ES-I3 (cell line): ENCODE measurements around the gene GPR137B.
"Not testable (repeated sequence)": the region's sequence is repeated elsewhere in the genome, so short reads cannot be mapped to it uniquely, and the experiment has no call there.

ENCODE experiments used
- H3K36me3 ChIP-seq: 2 replicates; pipeline ENCODE4 v1.6.1; 2013; ENCODE audit warnings: mild to moderate bottlenecking, low read length, control low read depth, moderate library complexity; ENCODE audit not compliant: insufficient read depth
- H3K4me1 ChIP-seq: 2 replicates; pipeline ENCODE4 v1.6.1; 2013; ENCODE audit warnings: mild to moderate bottlenecking, control low read depth, low read length; ENCODE audit not compliant: insufficient read depth
- H3K9ac ChIP-seq: 2 replicates; pipeline ENCODE4 v1.6.1; 2013; ENCODE audit warnings: low read depth, mild to moderate bottlenecking, low read length, moderate library complexity
- H3K9me3 ChIP-seq: 2 replicates; pipeline ENCODE4 v1.6.1; 2013; ENCODE audit warnings: mild to moderate bottlenecking, low read length, moderate library complexity; ENCODE audit not compliant: control insufficient read depth, insufficient read depth

Gene GPR137B

DNA sequence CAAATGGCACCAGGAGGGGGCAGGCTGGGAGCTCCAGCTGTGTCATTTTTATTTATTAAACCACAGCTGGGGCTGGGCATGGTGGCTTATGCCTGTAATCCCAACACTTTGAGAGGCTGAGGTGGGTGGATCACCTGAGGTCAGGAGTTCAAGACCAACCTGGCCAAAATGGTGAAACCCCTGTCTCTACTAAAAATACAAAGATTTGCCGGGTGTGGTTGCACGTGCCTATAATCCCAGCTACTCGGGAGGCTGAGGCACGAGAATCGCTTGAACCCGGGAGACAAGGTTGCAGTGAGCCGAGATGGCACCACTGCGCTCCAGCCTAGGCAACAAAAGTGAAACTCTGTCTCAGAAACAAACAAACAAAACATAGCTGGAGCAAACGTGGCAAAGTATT, 15.7 kb downstream of the GPR137B start:
- not testable (repeated sequence) for H3K4me1 ChIP-seq, H3K9ac ChIP-seq, H3K36me3 ChIP-seq, H3K9me3 ChIP-seq

DNA sequence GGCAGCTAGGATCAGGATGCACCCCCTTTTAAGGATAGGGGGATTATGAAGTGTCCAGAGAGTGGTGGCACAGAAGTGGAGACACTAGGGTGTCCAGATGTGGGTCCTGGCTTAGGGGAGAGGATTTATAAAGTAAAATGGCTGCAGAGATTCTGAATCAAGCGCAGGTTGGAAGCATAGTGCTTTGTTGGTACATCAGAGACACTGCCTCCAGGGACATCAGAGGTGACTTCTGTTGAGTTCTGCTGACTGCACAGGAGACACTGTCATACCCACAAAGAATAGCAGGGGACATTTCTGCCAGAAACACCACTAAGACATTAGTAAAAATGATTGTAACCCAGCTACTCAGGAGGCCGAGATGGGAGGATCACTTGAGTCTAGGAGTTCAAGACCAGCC, 16.4 kb downstream of the GPR137B start:
- no peak overlapping the region for H3K9ac ChIP-seq
- H3K9me3 ChIP-seq, result peaks cover 5% of the 10 kb centered on the region
- H3K36me3 ChIP-seq, result no peaks in the 10 kb centered on the region
- H3K4me1 ChIP-seq, result no peaks in the 10 kb centered on the region

DNA sequence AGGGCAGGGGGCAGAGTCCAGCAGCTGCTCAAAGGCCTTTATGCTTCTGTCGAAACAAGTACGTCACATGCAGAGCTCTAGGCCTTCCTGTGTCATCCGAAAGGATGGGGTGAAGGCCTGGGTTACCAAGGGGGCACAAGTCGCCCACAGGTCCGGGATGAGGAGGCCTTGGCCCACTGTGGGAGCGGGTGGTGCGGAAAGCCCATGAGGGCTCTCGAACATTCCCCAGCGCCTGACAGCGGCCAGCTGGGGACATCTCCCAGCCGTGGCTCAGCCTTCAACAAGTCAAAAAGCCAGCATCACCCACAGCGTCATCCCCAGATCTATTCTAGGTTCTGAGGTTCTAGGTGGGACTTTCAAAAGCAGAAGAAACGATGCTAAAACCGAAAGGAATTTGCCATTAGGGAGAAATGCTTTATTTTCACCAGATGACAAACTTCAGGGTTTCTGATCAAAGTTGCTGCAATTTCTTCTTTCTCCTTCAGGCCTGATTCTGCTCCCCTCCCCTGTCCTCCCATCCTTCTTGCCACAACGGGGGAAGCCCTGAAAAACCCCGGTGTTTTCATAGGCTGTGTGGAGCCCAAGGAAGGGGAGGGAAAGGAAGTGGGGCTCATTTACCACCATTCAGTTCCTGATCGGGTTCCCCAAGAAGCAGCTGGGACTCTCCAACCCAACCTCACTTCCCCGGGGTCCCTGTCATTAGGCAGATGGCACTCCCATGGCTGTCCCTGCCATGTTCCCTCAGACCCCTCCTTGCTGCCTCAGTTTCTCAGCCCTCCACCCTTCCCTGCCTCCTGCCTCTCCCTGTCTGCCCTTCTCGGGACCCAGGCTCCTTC, 17.6 kb downstream of the GPR137B start:
- Histone ChIP-seq H3K36me3 (no peaks in the 10 kb centered on the region), H3K4me1 (no peaks in the 10 kb centered on the region), H3K9me3 (peaks cover 5% of the 10 kb centered on the region), H3K9ac (no peak overlapping the region)

DNA sequence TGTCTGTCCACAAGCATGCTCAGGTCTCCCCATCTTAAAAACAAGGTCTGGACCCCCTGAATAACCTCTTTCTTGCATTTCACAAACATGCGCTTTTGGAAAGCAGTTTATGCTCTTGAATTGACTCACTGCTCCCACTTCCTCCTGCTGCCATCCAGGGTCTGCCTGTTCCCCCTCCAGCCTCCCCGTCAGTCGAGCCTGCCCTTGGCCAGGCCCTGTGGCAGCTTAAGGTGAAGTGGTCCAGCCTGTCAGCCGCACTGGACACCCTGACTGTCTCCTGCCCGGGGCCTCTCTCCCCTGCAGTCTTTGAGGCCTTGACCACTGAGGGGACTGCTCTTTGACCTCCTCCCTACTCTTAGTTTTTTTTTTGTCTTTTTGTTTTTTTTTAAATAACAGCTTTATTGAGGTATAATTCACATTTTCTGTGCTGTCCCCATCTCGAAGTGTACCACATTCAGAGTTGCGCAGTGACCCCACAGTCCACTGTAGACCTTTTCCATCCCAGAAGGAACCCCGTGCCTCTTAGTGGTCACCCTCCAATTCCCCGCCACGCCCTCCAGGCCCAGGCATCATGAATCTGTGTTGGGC, 18.3 kb downstream of the GPR137B start:
- Histone ChIP-seq H3K9ac (no peak overlapping the region), H3K36me3 (no peaks in the 10 kb centered on the region), H3K9me3 (peaks cover 5% of the 10 kb centered on the region), H3K4me1 (no peaks in the 10 kb centered on the region)

DNA sequence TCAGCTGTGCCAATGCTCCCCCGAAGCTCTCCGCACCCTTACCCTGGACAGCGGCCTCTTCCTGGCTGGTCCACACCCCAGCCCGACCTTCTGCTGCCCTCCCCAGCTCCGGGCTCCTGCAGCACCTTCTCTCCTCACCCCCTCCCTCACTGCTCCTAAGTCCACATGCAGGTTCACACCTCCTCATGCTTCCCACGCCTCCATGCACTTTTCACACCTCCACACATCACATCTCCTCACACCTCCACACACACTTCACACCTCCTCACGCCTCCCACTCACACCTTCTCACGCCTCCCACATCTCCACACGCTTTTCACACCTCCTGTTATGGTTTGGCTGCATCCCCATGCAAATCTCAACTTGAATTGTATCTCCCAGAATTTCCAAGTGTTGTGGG, 18.9 kb downstream of the GPR137B start:
- H3K9ac ChIP-seq, result no peak overlapping the region
- H3K36me3 ChIP-seq, result no peaks in the 10 kb centered on the region
- H3K9me3 ChIP-seq, result peaks cover 5% of the 10 kb centered on the region
- no peaks in the 10 kb centered on the region for H3K4me1 ChIP-seq

DNA sequence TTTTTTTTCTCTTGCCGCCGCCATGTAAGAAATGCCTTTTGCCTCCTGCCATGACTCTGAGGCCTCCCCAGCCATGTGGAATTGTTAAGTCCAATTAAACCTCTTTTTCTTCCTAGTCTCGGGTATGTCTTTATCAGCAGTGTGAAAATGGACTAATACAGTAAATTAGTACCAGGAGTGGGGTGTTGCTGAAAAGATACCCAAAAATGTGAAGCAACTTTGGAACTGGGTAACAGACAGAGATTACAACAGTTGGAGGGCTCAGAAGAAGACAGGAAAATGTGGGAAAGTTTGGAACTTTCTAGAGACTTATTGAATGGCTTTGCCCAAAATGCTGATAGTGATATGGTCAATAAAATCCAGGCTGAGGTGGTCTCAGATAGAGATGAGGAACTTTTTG, 19.4 kb downstream of the GPR137B start:
- not testable (repeated sequence) for H3K36me3 ChIP-seq, H3K9ac ChIP-seq, H3K9me3 ChIP-seq, H3K4me1 ChIP-seq

DNA sequence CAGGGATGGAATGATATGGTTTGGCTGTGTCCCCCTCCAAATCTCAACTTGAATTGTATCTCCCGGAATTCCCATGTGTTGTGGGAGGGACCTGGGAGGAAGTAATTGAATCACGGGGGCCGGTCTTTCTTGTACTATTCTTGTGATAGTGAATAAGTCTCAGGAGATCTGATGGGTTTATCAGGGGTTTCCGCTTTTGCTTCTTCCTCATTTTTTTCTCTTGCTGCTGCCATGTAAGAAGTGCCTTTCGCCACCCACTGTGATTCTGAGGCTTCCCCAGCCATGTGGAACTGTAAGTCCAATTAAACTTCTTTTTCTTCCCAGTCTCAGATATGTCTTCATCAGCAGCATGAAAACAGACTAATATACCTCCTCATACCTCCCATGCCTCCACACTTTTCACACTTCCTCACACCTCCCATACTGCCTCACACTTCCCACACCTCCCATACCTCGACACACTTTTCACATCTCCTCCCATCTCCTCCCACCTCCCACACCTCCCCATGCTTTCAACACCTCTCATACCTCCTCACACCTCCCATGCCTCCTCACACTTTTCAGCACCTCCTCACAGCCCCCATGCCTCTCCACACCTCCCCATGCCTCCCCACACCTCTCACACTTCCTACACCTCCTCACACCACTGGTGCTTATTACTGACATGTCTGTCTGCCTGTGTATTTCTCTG, 21.3 kb downstream of the GPR137B start:
- no peaks in the 10 kb centered on the region for H3K36me3 ChIP-seq
- H3K9ac ChIP-seq, result no peak overlapping the region
- peaks cover 5% of the 10 kb centered on the region for H3K9me3 ChIP-seq
- no peaks in the 10 kb centered on the region for H3K4me1 ChIP-seq

DNA sequence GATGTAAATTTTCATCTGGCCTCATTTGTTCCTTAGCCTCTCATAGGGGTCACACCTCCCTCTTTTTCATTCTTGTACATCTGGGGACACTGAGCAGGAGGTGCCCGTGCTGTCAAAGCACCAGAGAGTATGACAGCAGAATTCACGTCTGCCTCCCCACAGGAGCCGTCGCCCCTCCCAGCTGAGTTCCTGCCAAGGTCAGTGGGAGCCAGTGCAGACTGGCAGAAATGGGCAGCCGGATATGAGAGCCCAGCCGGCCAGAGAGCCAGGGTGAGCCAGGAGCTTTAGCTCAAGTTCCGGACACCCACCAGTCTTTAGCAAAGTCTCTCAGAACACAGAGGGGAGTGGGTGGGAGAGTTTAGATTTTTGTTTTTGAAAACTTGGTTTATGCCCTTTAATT, 21.9 kb downstream of the GPR137B start:
- Histone ChIP-seq H3K4me1 (no peaks in the 10 kb centered on the region), H3K9me3 (peaks cover 5% of the 10 kb centered on the region), H3K36me3 (no peaks in the 10 kb centered on the region), H3K9ac (no peak overlapping the region)

DNA sequence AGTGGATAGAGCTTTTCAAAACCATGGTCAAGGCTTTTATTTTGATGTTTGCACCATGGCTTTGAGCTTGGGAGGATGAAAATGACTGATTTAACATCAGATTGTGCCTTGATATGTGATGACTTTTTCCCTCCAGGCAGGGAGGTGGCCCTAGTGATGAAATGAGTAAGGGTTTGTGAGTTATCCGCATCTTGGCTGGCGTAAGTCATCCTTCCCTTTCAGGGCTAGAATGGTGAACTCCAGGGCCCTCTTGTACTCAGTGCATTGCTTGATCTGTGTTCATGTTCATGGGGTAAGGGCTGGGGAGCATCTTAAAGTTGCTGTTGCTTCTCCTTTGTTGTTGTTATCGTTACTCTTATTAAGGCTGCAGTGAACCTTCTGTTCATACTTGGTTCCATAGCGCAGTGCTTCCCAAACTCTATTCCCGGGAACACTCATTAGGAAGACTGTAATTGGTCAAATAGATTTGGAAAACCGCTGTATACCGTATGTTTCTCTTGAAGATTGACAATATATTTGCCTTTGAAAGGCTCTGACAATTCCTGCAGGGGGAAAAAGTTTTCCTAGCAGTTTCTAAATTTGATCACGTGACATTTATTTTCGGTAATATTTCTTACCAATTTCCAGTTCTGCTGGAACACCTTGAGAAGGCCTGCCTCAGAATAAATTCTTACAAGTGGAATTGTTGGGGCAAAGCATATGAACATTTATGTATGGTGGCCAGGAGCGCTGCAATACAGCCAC, 23.1 kb downstream of the GPR137B start:
- no peaks in the 10 kb centered on the region for H3K36me3 ChIP-seq
- H3K9ac ChIP-seq, result no peak overlapping the region
- no peaks in the 10 kb centered on the region for H3K4me1 ChIP-seq
- peaks cover 5% of the 10 kb centered on the region for H3K9me3 ChIP-seq

DNA sequence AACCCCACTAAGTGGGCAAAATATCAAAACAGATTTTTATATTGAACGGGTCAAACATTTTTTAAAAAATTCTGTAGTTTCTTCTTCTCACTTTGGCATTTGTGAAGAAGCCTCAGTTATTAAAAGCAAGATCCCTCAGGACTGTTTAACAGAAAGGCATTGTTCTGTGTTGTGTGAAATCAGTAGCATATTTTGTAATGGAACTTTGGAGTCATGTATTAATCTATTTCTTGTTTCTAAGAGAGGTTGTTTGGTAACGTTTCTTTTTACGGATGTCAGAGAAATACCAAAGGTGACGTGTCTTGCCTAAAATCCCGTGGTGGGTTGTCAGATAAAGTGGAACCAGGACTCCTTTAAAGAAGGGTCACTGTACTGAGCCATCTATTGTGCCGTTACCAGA, 23.7 kb downstream of the GPR137B start:
- H3K36me3 ChIP-seq, result no peaks in the 10 kb centered on the region
- no peaks in the 10 kb centered on the region for H3K4me1 ChIP-seq
- H3K9me3 ChIP-seq, result peaks cover 3% of the 10 kb centered on the region
- no peak overlapping the region for H3K9ac ChIP-seq

DNA sequence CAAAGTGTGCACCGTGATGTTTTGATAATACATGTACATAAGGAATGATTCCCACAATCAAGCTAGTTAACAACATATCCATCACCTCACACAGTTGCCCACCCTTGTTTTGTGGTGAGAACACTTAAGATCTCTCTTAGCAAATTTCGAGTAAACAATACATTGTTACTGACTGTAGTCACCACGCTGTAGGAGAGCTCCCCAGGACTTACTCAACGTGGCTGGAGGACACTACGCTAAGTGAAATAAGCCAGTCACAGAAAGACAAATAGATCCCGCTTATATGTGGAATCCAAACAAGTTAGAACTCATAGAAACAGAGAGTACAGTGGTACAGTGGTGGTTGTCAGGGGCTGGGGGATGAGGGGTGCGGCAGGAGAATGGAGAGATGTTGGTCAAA, 24.8 kb downstream of the GPR137B start:
- Histone ChIP-seq H3K4me1 (no peaks in the 10 kb centered on the region), H3K36me3 (no peaks in the 10 kb centered on the region), H3K9me3 (no peaks in the 10 kb centered on the region), H3K9ac (no peak overlapping the region)

DNA sequence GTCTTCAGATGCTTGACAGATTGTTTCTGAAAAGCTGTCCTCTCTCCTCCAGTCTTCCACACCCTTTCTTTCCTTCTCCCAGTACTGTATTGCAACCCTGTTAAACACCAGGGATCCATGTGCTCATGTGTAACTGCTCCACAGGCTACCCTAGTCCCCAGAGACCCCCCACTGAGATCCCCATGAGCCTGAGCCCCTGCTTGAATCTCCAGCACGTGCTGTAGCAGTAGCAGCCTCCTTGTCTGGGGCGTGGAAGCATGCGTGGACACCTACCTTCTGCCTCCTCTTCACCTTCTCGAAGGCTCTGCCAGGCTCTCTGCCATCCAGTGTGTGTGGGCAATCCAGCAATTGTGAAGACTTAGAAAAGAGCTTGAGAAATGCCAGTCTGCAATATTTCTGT, 25.2 kb downstream of the GPR137B start:
- Histone ChIP-seq H3K9me3 (no peaks in the 10 kb centered on the region), H3K4me1 (no peaks in the 10 kb centered on the region), H3K36me3 (no peaks in the 10 kb centered on the region), H3K9ac (no peak overlapping the region)

DNA sequence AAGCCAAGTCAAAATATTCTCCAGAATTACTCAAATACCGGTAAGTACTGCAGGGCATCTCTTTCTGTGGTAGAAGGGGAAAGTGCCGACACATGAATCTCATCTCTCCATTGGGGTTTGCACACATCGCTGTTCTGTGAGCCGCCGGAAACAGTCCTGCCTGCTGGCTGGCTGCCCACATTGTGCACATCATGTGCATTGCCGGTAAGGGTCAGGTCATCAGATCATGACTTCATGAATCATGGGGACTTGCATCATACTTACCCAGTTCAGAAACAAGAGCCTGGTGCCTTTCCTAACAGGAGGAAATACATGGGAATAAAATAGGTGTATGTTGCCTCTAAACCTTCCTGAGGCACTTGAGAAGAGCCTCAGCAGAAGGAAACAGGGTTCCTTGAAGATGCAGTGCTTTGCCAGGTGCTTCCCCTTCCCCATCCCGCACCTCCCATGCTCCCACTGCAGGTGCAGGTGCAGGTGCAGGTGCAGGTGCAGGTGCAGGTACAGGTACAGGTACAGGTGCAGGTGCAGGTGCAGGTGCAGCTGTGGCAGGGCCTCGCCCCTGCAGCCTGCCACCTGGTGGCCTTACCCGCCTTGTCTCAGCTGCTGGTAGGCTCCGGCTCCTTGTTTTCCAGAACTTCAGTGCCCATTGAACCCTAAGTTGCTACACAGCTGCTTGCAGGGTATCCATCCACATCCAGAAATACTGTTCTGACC, 26.5 kb downstream of the GPR137B start:
- H3K9me3 ChIP-seq, result no peaks in the 10 kb centered on the region
- no peaks in the 10 kb centered on the region for H3K36me3 ChIP-seq
- no peak overlapping the region for H3K9ac ChIP-seq
- H3K4me1 ChIP-seq, result no peaks in the 10 kb centered on the region

DNA sequence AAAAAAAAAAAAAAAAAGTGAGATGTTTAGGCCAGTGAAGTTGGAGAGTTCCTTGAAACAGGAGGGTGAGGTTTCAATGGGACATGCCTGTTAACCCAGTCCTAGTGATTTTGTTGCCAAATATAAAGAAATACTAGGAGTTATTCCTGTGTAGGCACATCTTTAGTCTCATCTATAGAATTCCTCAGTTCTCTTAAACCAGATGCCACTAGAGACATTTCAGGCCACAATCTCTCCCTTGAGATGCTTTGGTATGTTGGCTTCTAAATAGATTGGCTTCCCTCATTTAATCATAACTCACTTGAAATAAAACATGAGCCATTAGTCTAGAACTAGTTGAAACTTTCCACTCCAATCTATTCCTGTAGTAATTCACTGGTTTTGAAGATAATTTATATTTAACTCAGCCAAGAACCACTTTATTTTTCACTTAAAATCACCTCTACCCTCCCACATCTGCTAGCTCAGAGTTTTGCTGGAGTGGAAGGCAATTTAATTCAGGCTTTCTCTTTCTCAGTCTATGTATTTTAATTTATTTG, 29.8 kb downstream of the GPR137B start:
- Histone ChIP-seq H3K36me3 (no peaks in the 10 kb centered on the region), H3K9me3 (no peaks in the 10 kb centered on the region), H3K4me1 (no peaks in the 10 kb centered on the region), H3K9ac (no peak overlapping the region)
